HEK293 (cell line): ENCODE data around the gene SAXO2.

ENCODE experiments used
- CTCF ChIA-PET: fragments of 350-600 bp; formaldehyde crosslinking; extraction: SDS; loops from one replicate; lab custom pipeline; 2021; ENCODE audit warnings: antibody characterized with exemption; lab: Yijun Ruan, JAX
- POLR2A ChIA-PET: fragments of 300-600 bp; formaldehyde crosslinking; extraction: SDS; loops from one replicate; lab custom pipeline; 2020; ENCODE audit warnings: antibody characterized with exemption, inconsistent platforms; lab: Yijun Ruan, JAX
- H3K27ac ChIP-seq: fragments of 200-500 bp; sonication (Bioruptor generic); 2 replicates; pipeline ENCODE4 v1.5.1; 2014; ENCODE audit warnings: low read depth, low read length, control low read depth, inconsistent platforms; ENCODE audit errors: extremely low read depth
- H3K36me3 ChIP-seq, 2 experiments: fragments of 200-500 bp in 1 of 2; sonication (Bioruptor generic) in 1 of 2; 1 replicate in 1 of 2; 2 replicates in 1 of 2; pipeline ENCODE4 v1.5.1; 2014 to 2017; ENCODE audit warnings: inconsistent platforms in 2 of 2, low read length in 2 of 2; ENCODE audit not compliant: control insufficient read depth in 2 of 2, insufficient read depth in 1 of 2
- H3K4me1 ChIP-seq: fragments of 200-500 bp; sonication (Bioruptor generic); 2 replicates; pipeline ENCODE4 v1.5.1; 2014; ENCODE audit warnings: mild to moderate bottlenecking, low read length, inconsistent platforms; ENCODE audit not compliant: control insufficient read depth, insufficient read depth
- H3K4me3 ChIP-seq: 2 replicates; pipeline ENCODE4 v1.5.1; 2011; ENCODE audit warnings: low read depth, mild to moderate bottlenecking, control low read depth, low read length, moderate library complexity
- H3K9me3 ChIP-seq: fragments of 200-500 bp; sonication (Bioruptor generic); 2 replicates; pipeline ENCODE4 v1.5.1; 2014; ENCODE audit warnings: low read depth, low read length, inconsistent platforms; ENCODE audit not compliant: control insufficient read depth, insufficient read depth
- GLI2 ChIP-seq: fragments of 450-650 bp; formaldehyde crosslinking; IDR thresholded peaks from 2 replicates; pipeline ENCODE4; 2017; ENCODE audit warnings: missing biosample characterization, missing genetic modification characterization, low read depth, borderline replicate concordance
- GLIS2 ChIP-seq: fragments of 450-650 bp; formaldehyde crosslinking; IDR thresholded peaks from 2 replicates; pipeline ENCODE4 v1.5.1; 2016; ENCODE audit warnings: missing biosample characterization, missing genetic modification characterization
- HOXC10 ChIP-seq: sonication (generic); formaldehyde crosslinking; IDR thresholded peaks from 2 replicates; pipeline ENCODE4 v1.8.1; 2023; ENCODE audit warnings: mild to moderate bottlenecking, missing genetic modification reagents
- OSR2 ChIP-seq: fragments of 450-650 bp; formaldehyde crosslinking; IDR thresholded peaks from 2 replicates; pipeline ENCODE4 v1.5.1; 2016; ENCODE audit warnings: missing biosample characterization, missing genetic modification characterization
- PATZ1 ChIP-seq: fragments of 450-650 bp; formaldehyde crosslinking; IDR thresholded peaks from 2 replicates; pipeline ENCODE4 v1.5.1; 2016; ENCODE audit warnings: missing biosample characterization, missing genetic modification characterization
- SALL2 ChIP-seq: fragments of 450-650 bp; formaldehyde crosslinking; IDR thresholded peaks from 2 replicates; pipeline ENCODE4 v1.5.0; 2017; ENCODE audit warnings: missing biosample characterization, mild to moderate bottlenecking, missing genetic modification characterization, borderline replicate concordance
- SP3 ChIP-seq: fragments of 450-650 bp; formaldehyde crosslinking; IDR thresholded peaks from 2 replicates; pipeline ENCODE4 v1.5.1; 2016; ENCODE audit warnings: missing biosample characterization, missing genetic modification characterization
- TSHZ1 ChIP-seq: fragments of 450-650 bp; formaldehyde crosslinking; IDR thresholded peaks from 2 replicates; pipeline ENCODE4 v1.5.1; 2016; ENCODE audit warnings: missing biosample characterization, missing genetic modification characterization, borderline replicate concordance
- ZBTB8A ChIP-seq: fragments of 450-650 bp; formaldehyde crosslinking; IDR thresholded peaks from 2 replicates; pipeline ENCODE4 v1.5.1; 2016; ENCODE audit warnings: missing biosample characterization, missing genetic modification characterization
- ZFP3 ChIP-seq: fragments of 450-650 bp; formaldehyde crosslinking; IDR thresholded peaks from 2 replicates; pipeline ENCODE4 v1.5.1; 2016; ENCODE audit warnings: low read depth, missing biosample characterization, missing genetic modification characterization
- ZNF10 ChIP-seq: fragments of 450-650 bp; formaldehyde crosslinking; IDR thresholded peaks from 2 replicates; pipeline ENCODE4 v1.5.1; 2017; ENCODE audit warnings: missing biosample characterization, missing genetic modification characterization
- ZNF121 ChIP-seq: fragments of 450-650 bp; formaldehyde crosslinking; IDR thresholded peaks from 2 replicates; pipeline ENCODE4 v1.5.1; 2016; ENCODE audit warnings: missing biosample characterization, missing genetic modification characterization
- ZNF133 ChIP-seq: fragments of 450-650 bp; formaldehyde crosslinking; IDR thresholded peaks from 2 replicates; pipeline ENCODE4 v1.5.1; 2016; ENCODE audit warnings: missing biosample characterization, missing genetic modification characterization
- ZNF341 ChIP-seq: fragments of 450-650 bp; formaldehyde crosslinking; IDR thresholded peaks from 2 replicates; pipeline ENCODE4; 2016; ENCODE audit warnings: low read depth, missing biosample characterization, missing genetic modification characterization
- ZNF514 ChIP-seq: fragments of 450-650 bp; formaldehyde crosslinking; IDR thresholded peaks from 2 replicates; pipeline ENCODE4 v1.5.1; 2016; ENCODE audit warnings: missing biosample characterization, missing genetic modification characterization
- ZNF555 ChIP-seq: fragments of 450-650 bp; formaldehyde crosslinking; conservative IDR thresholded peaks from 2 replicates; pipeline ENCODE4 v1.5.1; 2017; ENCODE audit warnings: missing biosample characterization, mild to moderate bottlenecking, missing genetic modification characterization, inconsistent platforms
- ZNF704 ChIP-seq: fragments of 450-650 bp; formaldehyde crosslinking; IDR thresholded peaks from 2 replicates; pipeline ENCODE4 v1.5.1; 2016; ENCODE audit warnings: missing biosample characterization, missing genetic modification characterization
- ZNF707 ChIP-seq: fragments of 450-650 bp; formaldehyde crosslinking; IDR thresholded peaks from 2 replicates; pipeline ENCODE4 v1.5.1; 2016; ENCODE audit warnings: missing biosample characterization, missing genetic modification characterization

The SAXO2 gene

GRCh38 chr15:82228750-82229149 is 33.9 kb upstream of the SAXO2 start:
- H3K36me3 ChIP-seq, result peaks cover 12 to 26% of the 10 kb centered on the region in 2 experiments; a peak in 2 of 3 replicates
- ChIA-PET CTCF (interaction anchor here (0.7 to 0.9 kb wide), 2 partner anchors 31 to 122 kb away, joined by 4 to 5 read pairs; no protein-coding TSS in a partner anchor), POLR2A (no interaction called here)
- peaks cover 4% of the 10 kb centered on the region; the same call in 1 of the 2 replicates for H3K4me1 ChIP-seq
- no peak for TF ChIP-seq ZNF133 (tag by site-specific recombination)
- no peak for TF ChIP-seq ZNF555 (tag by site-specific recombination)
- no peak for TF ChIP-seq OSR2
- TF ChIP-seq ZNF341 (tag by site-specific recombination), result no peak
- no peak for TF ChIP-seq PATZ1
- no peak for TF ChIP-seq GLIS2 (tag by site-specific recombination)
- no peak for TF ChIP-seq SP3 (tag by site-specific recombination)
- TF ChIP-seq ZNF707 (tag by site-specific recombination), result no peak
- TF ChIP-seq HOXC10 (CRISPR knock-in tag), result no peak
- TF ChIP-seq SALL2 (tag by site-specific recombination), result no peak
- no peak for TF ChIP-seq TSHZ1 (tag by site-specific recombination)
- no peak for TF ChIP-seq ZNF10
- TF ChIP-seq ZNF121 (tag by site-specific recombination), result no peak
- no peak for TF ChIP-seq ZBTB8A (tag by site-specific recombination)
- no peak for TF ChIP-seq ZNF514
- TF ChIP-seq GLI2 (tag by site-specific recombination), result no peak
- TF ChIP-seq ZNF704, result no peak
- H3K9me3 ChIP-seq, result no peaks in the 10 kb centered on the region
- H3K27ac ChIP-seq, result no peak overlapping the region
- H3K4me3 ChIP-seq, result no peak overlapping the region

GRCh38 chr15:82231233-82231632 is 31.4 kb upstream of the SAXO2 start:
- peaks cover 12 to 20% of the 10 kb centered on the region in 2 experiments; a peak in 2 of 3 replicates for H3K36me3 ChIP-seq
- CTCF ChIA-PET, result no interaction called here
- POLR2A ChIA-PET, result no interaction called here
- no peak overlapping the region for H3K27ac ChIP-seq
- no peak overlapping the region for H3K4me3 ChIP-seq
- H3K4me1 ChIP-seq, result peaks cover 4% of the 10 kb centered on the region; the same call in 1 of the 2 replicates
- no peaks in the 10 kb centered on the region for H3K9me3 ChIP-seq
- no peak for TF ChIP-seq ZFP3 (tag by site-specific recombination)
